Neural cell (in vitro differentiated cells): ENCODE measurements around the gene BLM. TPM values are rescaled to one million over a fixed set of nuclear protein-coding genes. Genes with fewer than 3 reads are reported as not detected.

Source experiments
- H2AFZ ChIP-seq: fragments of 200-600, 300-800 bp; sonication (generic), shearing (Covaris generic); 2 replicates; pipeline ENCODE4 v1.6.0; 2014; ENCODE audit warnings: low read depth, mild to moderate bottlenecking, antibody characterized with exemption, low read length, moderate library complexity
- H3F3A ChIP-seq: fragments of 200-600 bp; shearing (Covaris generic); 2 replicates; pipeline ENCODE4 v1.6.1; 2016; ENCODE audit warnings: mild to moderate bottlenecking, moderate library complexity, mixed read lengths, antibody characterized with exemption, low read length; ENCODE audit not compliant: insufficient read depth, poor library complexity, severe bottlenecking
- H3K27ac ChIP-seq: fragments of 200-600, 300-800 bp; sonication (generic), shearing (Covaris generic); 2 replicates; pipeline ENCODE4 v1.5.1; 2014; ENCODE audit warnings: mild to moderate bottlenecking, low read length, moderate library complexity
- H3K27me3 ChIP-seq: fragments of 300-800, 200-600 bp; sonication (generic), shearing (Covaris generic); 2 replicates; pipeline ENCODE4 v1.6.0; 2014; ENCODE audit warnings: mild to moderate bottlenecking, low read depth, low read length, moderate library complexity; ENCODE audit not compliant: insufficient read depth
- H3K36me3 ChIP-seq: fragments of 300-800, 200-600 bp; sonication (generic), shearing (Covaris generic); 2 replicates; pipeline ENCODE4 v1.5.1; 2014; ENCODE audit warnings: mild to moderate bottlenecking, antibody characterized with exemption, low read length, moderate library complexity; ENCODE audit not compliant: insufficient read depth
- H3K4me2 ChIP-seq: fragments of 300-800, 200-600 bp; sonication (generic), shearing (Covaris generic); 2 replicates; pipeline ENCODE4 v1.6.0; 2014; ENCODE audit warnings: mild to moderate bottlenecking, low read length
- H3K4me3 ChIP-seq: fragments of 300-800, 200-600 bp; sonication (generic), shearing (Covaris generic); 2 replicates; pipeline ENCODE4 v1.5.1; 2014; ENCODE audit warnings: mild to moderate bottlenecking, low read length, moderate library complexity
- H3K79me2 ChIP-seq: fragments of 200-600 bp; shearing (Covaris generic); replicated peaks from 2 replicates; pipeline ENCODE4 v1.6.0; 2014; ENCODE audit warnings: mild to moderate bottlenecking, low read length, moderate library complexity; ENCODE audit not compliant: insufficient read depth
- H3K9ac ChIP-seq: fragments of 300-800, 200-600 bp; sonication (generic), shearing (Covaris generic); 2 replicates; pipeline ENCODE4 v1.6.1; 2016; ENCODE audit warnings: mild to moderate bottlenecking, low read length, mixed read lengths
- H3K9me2 ChIP-seq: fragments of 200-600 bp; shearing (Covaris generic); 2 replicates; pipeline ENCODE4 v1.6.1; 2016; ENCODE audit warnings: mild to moderate bottlenecking, low read length, mixed read lengths; ENCODE audit not compliant: insufficient read depth
- H3K9me3 ChIP-seq: fragments of 200-600, 300-800 bp; sonication (generic), shearing (Covaris generic); 2 replicates; pipeline ENCODE4 v1.6.1; 2016; ENCODE audit warnings: mild to moderate bottlenecking, mixed run types, low read length, moderate library complexity, mixed read lengths
- H4K20me1 ChIP-seq: fragments of 200-600 bp; shearing (Covaris generic); 2 replicates; pipeline ENCODE4 v1.6.1; 2016; ENCODE audit warnings: mild to moderate bottlenecking, mixed run types; ENCODE audit not compliant: insufficient read depth
- CTCF ChIP-seq: fragments of 450-650 bp; IDR thresholded peaks from 2 replicates; pipeline ENCODE4 v1.5.1; 2014; ENCODE audit warnings: antibody characterized with exemption, mild to moderate bottlenecking, moderate library complexity; ENCODE audit not compliant: poor library complexity, severe bottlenecking
- EP300 ChIP-seq: fragments of 450-650 bp; conservative IDR thresholded peaks from 2 replicates; pipeline ENCODE4 v1.6.1; 2014; ENCODE audit warnings: antibody characterized with exemption, mild to moderate bottlenecking, moderate library complexity; ENCODE audit not compliant: poor library complexity, severe bottlenecking
- EZH2 ChIP-seq: fragments of 200-600, 300-800 bp; shearing (Covaris generic), sonication (generic); IDR thresholded peaks from 2 replicates; pipeline ENCODE4 v1.6.1; 2014; ENCODE audit warnings: antibody characterized with exemption, low read length, borderline replicate concordance, mild to moderate bottlenecking; ENCODE audit not compliant: insufficient read depth, poor library complexity, severe bottlenecking
- MXI1 ChIP-seq: fragments of 450-650 bp; conservative IDR thresholded peaks from 2 replicates; pipeline ENCODE4 v1.6.1; 2014; ENCODE audit warnings: antibody characterized with exemption, mild to moderate bottlenecking; ENCODE audit not compliant: poor library complexity, severe bottlenecking
- POLR2AphosphoS5 ChIP-seq: IDR thresholded peaks from 2 replicates; pipeline ENCODE4 v1.6.1; 2012
- RAD21 ChIP-seq: fragments of 450-650 bp; conservative IDR thresholded peaks from 2 replicates; pipeline ENCODE4 v1.6.1; 2014; ENCODE audit warnings: antibody characterized with exemption, mild to moderate bottlenecking, moderate library complexity
- REST ChIP-seq: IDR thresholded peaks from 2 replicates; pipeline ENCODE4 v1.6.1; 2012; ENCODE audit warnings: borderline replicate concordance
- SMC3 ChIP-seq: fragments of 450-650 bp; conservative IDR thresholded peaks from 2 replicates; pipeline ENCODE4 v1.6.1; 2014; ENCODE audit warnings: antibody characterized with exemption, mild to moderate bottlenecking, moderate library complexity; ENCODE audit not compliant: poor library complexity
- TAF1 ChIP-seq: IDR thresholded peaks from 2 replicates; pipeline ENCODE4 v1.6.1; 2012; ENCODE audit warnings: low read depth
- polyA plus RNA-seq: library from polyadenylated mRNA; depleted of rRNA; stranded (reverse); fragments of >200 nt; gene quantifications from 2 replicates; pipeline ENCODE4 v1.2.3, GENCODE V29; 2014

Gene BLM
- polyA plus RNA-seq, 1 donor from 2014 or later = 4.5 TPM

GRCh38 chr15:90840954-90841353 lies 123.8 kb downstream of the BLM start:
- Histone ChIP-seq H3K4me3 (no peak overlapping the region), H3K9me3 (no peaks in the 10 kb centered on the region), H4K20me1 (no peaks in the 10 kb centered on the region), H3K27me3 (no peaks in the 10 kb centered on the region), H3K36me3 (no peaks in the 10 kb centered on the region), H3F3A (no peaks in the 10 kb centered on the region), H3K4me2 (no peak overlapping the region), H3K27ac (no peak overlapping the region), H2AFZ (no peak overlapping the region), H3K79me2 (no peaks in the 10 kb centered on the region), H3K9ac (no peak overlapping the region), H3K9me2 (no peaks in the 10 kb centered on the region)
- no peak for TF ChIP-seq SMC3
- TF ChIP-seq EP300 = no peak
- no peak for TF ChIP-seq RAD21
- TF ChIP-seq EZH2 = no peak
- no peak for TF ChIP-seq POLR2AphosphoS5
- TF ChIP-seq MXI1 = no peak
- no peak for TF ChIP-seq CTCF
- TF ChIP-seq REST = no peak

GRCh38 chr15:90844696-90845095 lies 127.5 kb downstream of the BLM start:
- no peaks in the 10 kb centered on the region for H3K9me3 ChIP-seq
- H4K20me1 ChIP-seq = no peaks in the 10 kb centered on the region
- H3K27me3 ChIP-seq = no peaks in the 10 kb centered on the region
- no peak overlapping the region for H2AFZ ChIP-seq
- no peak overlapping the region for H3K9ac ChIP-seq
- H3K9me2 ChIP-seq = no peaks in the 10 kb centered on the region
- H3K4me2 ChIP-seq = no peak overlapping the region
- no peak overlapping the region for H3K4me3 ChIP-seq
- H3K36me3 ChIP-seq = no peaks in the 10 kb centered on the region
- no peak overlapping the region for H3K27ac ChIP-seq
- H3F3A ChIP-seq = no peaks in the 10 kb centered on the region
- H3K79me2 ChIP-seq = no peaks in the 10 kb centered on the region
- TF ChIP-seq CTCF (no peak), TAF1 (no peak), EP300 (no peak)
